Retinal pigment epithelial cell (primary cell): ENCODE data around the gene TFCP2.

Source experiments
- DNase-seq: peaks from one replicate; pipeline ENCODE4 v3.0.0-alpha.2; 2010; ENCODE audit warnings: low read depth
- H3K4me3 ChIP-seq: 2 replicates; pipeline ENCODE4 v1.5.1; 2011; ENCODE audit warnings: mild to moderate bottlenecking, low read length, control low read depth, moderate library complexity
- TF ChIP-seq, protein P1 (sequence below): conservative IDR thresholded peaks from 2 replicates; pipeline ENCODE4 v1.5.1; 2011; ENCODE audit warnings: low read depth, low read length, control low read depth, inconsistent platforms

Gene TFCP2

GRCh38 chr12:51195841-51196240, 22.9 kb upstream of the TFCP2 start:
- TF ChIP-seq, protein P1, sequence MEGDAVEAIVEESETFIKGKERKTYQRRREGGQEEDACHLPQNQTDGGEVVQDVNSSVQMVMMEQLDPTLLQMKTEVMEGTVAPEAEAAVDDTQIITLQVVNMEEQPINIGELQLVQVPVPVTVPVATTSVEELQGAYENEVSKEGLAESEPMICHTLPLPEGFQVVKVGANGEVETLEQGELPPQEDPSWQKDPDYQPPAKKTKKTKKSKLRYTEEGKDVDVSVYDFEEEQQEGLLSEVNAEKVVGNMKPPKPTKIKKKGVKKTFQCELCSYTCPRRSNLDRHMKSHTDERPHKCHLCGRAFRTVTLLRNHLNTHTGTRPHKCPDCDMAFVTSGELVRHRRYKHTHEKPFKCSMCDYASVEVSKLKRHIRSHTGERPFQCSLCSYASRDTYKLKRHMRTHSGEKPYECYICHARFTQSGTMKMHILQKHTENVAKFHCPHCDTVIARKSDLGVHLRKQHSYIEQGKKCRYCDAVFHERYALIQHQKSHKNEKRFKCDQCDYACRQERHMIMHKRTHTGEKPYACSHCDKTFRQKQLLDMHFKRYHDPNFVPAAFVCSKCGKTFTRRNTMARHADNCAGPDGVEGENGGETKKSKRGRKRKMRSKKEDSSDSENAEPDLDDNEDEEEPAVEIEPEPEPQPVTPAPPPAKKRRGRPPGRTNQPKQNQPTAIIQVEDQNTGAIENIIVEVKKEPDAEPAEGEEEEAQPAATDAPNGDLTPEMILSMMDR, result no peak
- no peak overlapping the region for H3K4me3 ChIP-seq
- DNase-seq, result no peak

DNA sequence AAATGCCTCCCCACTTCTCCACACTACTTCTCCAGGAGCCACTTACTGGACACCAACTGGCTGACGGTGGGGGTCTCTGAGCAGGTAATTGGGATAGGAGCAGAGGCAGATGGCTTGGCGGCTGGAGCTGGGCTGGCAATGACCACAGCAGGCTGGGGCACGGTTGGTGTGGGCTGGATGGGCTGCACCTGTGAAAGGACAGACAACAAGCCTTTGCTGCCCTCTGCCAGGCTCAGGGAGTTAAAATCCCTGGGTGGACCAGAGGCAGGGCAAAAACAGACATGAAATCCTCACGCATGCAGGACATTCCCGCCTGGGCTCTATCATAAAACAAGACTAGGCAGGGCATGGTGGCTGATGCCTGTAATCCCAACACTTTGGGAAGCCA, 19.3 kb upstream of the TFCP2 start:
- TF ChIP-seq, protein P1, result no peak
- DNase-seq, result no peak
- no peak overlapping the region for H3K4me3 ChIP-seq

- no peak overlapping the region for H3K4me3 ChIP-seq
- TF ChIP-seq, protein P1, result no peak
- DNase-seq, result no peak
Observed at GRCh38 chr12:51191516-51192283, 18.8 kb upstream of the TFCP2 start.

GRCh38 chr12:51190820-51191219, 17.9 kb upstream of the TFCP2 start:
- H3K4me3 ChIP-seq, result no peak overlapping the region
- no peak for DNase-seq
- TF ChIP-seq, protein P1, result no peak

GRCh38 chr12:51189790-51190355, 16.9 kb upstream of the TFCP2 start:
- H3K4me3 ChIP-seq, result no peak overlapping the region
- TF ChIP-seq, protein P1, result no peak
- DNase-seq, result no peak

DNA sequence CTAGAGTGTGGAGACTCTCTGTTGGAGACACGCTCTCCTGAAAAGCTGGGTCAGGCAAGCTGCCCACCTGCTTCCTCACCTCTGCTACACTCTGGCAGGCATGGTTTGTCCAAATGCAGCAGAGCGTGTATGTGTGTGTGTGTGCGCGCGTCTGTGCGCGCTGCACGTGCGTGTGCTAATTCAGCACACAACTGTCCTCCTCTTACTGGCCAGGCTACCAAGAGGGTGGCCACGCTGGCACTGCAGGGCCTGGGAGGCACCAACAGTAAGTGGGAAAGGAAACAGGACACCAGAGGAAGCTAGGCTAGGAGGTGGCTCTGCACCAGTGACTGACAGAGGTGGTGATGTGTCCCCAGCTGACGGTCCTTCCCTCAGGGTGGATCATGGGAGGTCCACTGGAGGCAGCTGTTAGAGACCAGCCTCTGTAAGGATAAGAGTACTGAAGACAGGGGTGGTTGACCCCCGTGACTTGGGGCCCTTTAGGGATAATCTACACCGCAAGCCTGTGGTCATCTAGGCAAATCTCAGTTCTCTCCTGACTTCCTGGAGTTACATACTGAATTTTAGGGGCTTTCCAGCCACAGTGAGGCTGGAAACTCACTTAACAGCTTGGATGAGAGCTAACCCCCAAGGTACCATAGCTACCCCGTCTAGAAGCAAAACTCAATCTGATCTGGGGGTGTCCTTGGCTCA, 15.6 kb upstream of the TFCP2 start:
- TF ChIP-seq, protein P1, result no peak
- no peak for DNase-seq
- H3K4me3 ChIP-seq, result no peak overlapping the region
